ENCODE data around the gene RUVBL1.

RUVBL1 gene

DNA sequence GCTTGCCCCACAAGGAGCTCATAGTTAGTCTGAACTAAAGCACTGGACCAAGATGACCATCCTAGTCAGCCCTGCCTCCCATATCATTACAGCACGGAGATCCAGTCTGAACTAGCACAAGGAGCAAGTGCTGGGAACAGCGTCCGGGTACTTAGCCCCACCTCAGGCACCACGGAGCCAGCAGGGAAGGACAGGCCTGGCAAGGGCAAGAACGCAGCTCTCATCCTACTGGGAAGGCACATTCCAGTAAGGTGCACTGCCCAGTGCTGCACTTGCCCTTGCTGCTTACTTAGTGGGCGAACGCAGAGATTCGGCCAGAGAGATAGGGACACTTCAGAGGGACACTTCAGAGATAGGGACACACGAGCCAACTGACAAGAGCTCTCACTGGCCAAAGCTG is 43.8 kb downstream of the RUVBL1 start:
- Histone ChIP-seq H2AFZ (ENCODE audit: low read depth) (no peak overlapping the region), H4K20me1 (ENCODE audit: insufficient read depth) (no peaks in the 10 kb centered on the region), H3K9ac (no peak overlapping the region), H3K27ac (no peak overlapping the region), H3K4me2 (no peak overlapping the region), H3K4me3 (IDR thresholded peaks at IDR 0.05; ENCODE audit: insufficient read depth, low read depth, low read length) (no peak overlapping the region), H3K27me3 (ENCODE audit: insufficient read depth, low read depth) (no peaks in the 10 kb centered on the region), H3K79me2 (ENCODE audit: insufficient read depth, low read depth) (no peaks in the 10 kb centered on the region), H3K36me3 (ENCODE audit: insufficient read depth) (no peaks in the 10 kb centered on the region; the same call in 1 of the 2 replicates), H3K4me1 (ENCODE audit: low read depth, poor library complexity, severe bottlenecking) (peaks cover 7% of the 10 kb centered on the region)
- no peak for TF ChIP-seq CTCF (conservative IDR thresholded peaks at IDR 0.05; ENCODE audit: low read depth, low read length)

GRCh38 chr3:128078875-128079274 is 44.7 kb downstream of the RUVBL1 start:
- Histone ChIP-seq H3K4me3 (IDR thresholded peaks at IDR 0.05; ENCODE audit: insufficient read depth, low read depth, low read length) (no peak overlapping the region), H3K4me2 (no peak overlapping the region), H3K79me2 (ENCODE audit: insufficient read depth, low read depth) (no peaks in the 10 kb centered on the region), H4K20me1 (ENCODE audit: insufficient read depth) (no peaks in the 10 kb centered on the region), H3K4me1 (ENCODE audit: low read depth, poor library complexity, severe bottlenecking) (peaks cover 7% of the 10 kb centered on the region), H3K9ac (no peak overlapping the region), H3K27me3 (ENCODE audit: insufficient read depth, low read depth) (no peaks in the 10 kb centered on the region), H2AFZ (ENCODE audit: low read depth) (no peak overlapping the region), H3K36me3 (ENCODE audit: insufficient read depth) (no peaks in the 10 kb centered on the region; the same call in 1 of the 2 replicates), H3K27ac (no peak overlapping the region)
- TF ChIP-seq CTCF (conservative IDR thresholded peaks at IDR 0.05; ENCODE audit: low read depth, low read length) = no peak

GRCh38 chr3:128078322-128078721 is 45.3 kb downstream of the RUVBL1 start:
- no peaks in the 10 kb centered on the region for H3K36me3 ChIP-seq (ENCODE audit: insufficient read depth)
- no peak overlapping the region for H3K4me2 ChIP-seq
- peaks cover 7% of the 10 kb centered on the region for H3K4me1 ChIP-seq (ENCODE audit: low read depth, poor library complexity, severe bottlenecking)
- no peak overlapping the region for H3K27ac ChIP-seq
- H2AFZ ChIP-seq (ENCODE audit: low read depth) = no peak overlapping the region
- no peak for TF ChIP-seq CTCF (conservative IDR thresholded peaks at IDR 0.05; ENCODE audit: low read depth, low read length)
- no peak overlapping the region for H3K9ac ChIP-seq
- H3K4me3 ChIP-seq (IDR thresholded peaks at IDR 0.05; ENCODE audit: insufficient read depth, low read depth, low read length) = no peak overlapping the region
- no peaks in the 10 kb centered on the region for H3K79me2 ChIP-seq (ENCODE audit: insufficient read depth, low read depth)
- H4K20me1 ChIP-seq (ENCODE audit: insufficient read depth) = no peaks in the 10 kb centered on the region
- H3K27me3 ChIP-seq (ENCODE audit: insufficient read depth, low read depth) = no peaks in the 10 kb centered on the region

DNA sequence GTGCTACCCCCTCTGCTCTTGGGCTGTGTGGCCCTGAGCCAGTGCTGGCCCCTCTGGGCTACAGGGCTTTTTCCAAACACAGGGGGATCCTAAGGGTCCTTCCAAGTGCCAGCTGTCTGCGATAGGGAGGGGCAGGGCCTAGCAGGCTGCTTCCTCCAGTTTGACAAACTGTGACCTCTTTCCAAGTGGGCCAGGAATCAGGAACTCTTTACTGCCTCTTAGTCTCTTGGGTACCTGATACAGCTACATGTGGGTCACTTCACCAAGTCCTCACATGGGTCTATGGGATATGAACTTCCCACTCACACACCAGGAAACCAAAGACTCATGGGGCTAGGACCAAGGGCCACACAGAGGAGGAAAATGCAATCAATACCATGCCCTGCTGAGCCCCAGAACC is 45.9 kb downstream of the RUVBL1 start:
- no peak overlapping the region for H2AFZ ChIP-seq (ENCODE audit: low read depth)
- H3K9ac ChIP-seq = no peak overlapping the region
- H3K4me2 ChIP-seq = no peak overlapping the region
- no peaks in the 10 kb centered on the region for H3K27me3 ChIP-seq (ENCODE audit: insufficient read depth, low read depth)
- no peaks in the 10 kb centered on the region for H3K79me2 ChIP-seq (ENCODE audit: insufficient read depth, low read depth)
- no peaks in the 10 kb centered on the region for H4K20me1 ChIP-seq (ENCODE audit: insufficient read depth)
- no peak overlapping the region for H3K27ac ChIP-seq
- no peak for TF ChIP-seq CTCF (conservative IDR thresholded peaks at IDR 0.05; ENCODE audit: low read depth, low read length)
- H3K4me3 ChIP-seq (IDR thresholded peaks at IDR 0.05; ENCODE audit: insufficient read depth, low read depth, low read length) = no peak overlapping the region
- H3K4me1 ChIP-seq (ENCODE audit: low read depth, poor library complexity, severe bottlenecking) = peaks cover 7% of the 10 kb centered on the region
- no peaks in the 10 kb centered on the region for H3K36me3 ChIP-seq (ENCODE audit: insufficient read depth)
